SK-N-SH (cell line): ENCODE results near the gene FADD.

Experiments
- CTCF ChIP-seq: fragments of 200-600 bp; sonication (generic); IDR thresholded peaks from 2 replicates; pipeline ENCODE4 v1.6.1; 2017; ENCODE audit warnings: antibody characterized with exemption, mild to moderate bottlenecking, moderate library complexity
- EP300 ChIP-seq, 2 experiments: IDR thresholded peaks; 2 replicates each; pipeline versions ENCODE4 v1.4.0 to v1.6.1; 2012; ENCODE audit warnings: borderline replicate concordance in 1 of 2, low read depth in 1 of 2, low read length in 1 of 2
- GABPA ChIP-seq: IDR thresholded peaks from 2 replicates; pipeline ENCODE4 v1.4.0; 2012; ENCODE audit warnings: low read depth, mild to moderate bottlenecking
- MXI1 ChIP-seq: IDR thresholded peaks from 2 replicates; pipeline ENCODE4 v1.6.1; 2012; ENCODE audit warnings: mild to moderate bottlenecking, low read depth, low read length, improper control_type of control experiment
- POLR2AphosphoS5 ChIP-seq: IDR thresholded peaks from 2 replicates; pipeline ENCODE4 v1.6.1; 2012; ENCODE audit warnings: low read depth, low read length
- RCOR1 ChIP-seq: fragments of 150-350 bp; IDR thresholded peaks from 2 replicates; pipeline ENCODE4 v1.6.1; 2017; ENCODE audit warnings: antibody characterized with exemption, low read length
- SMC3 ChIP-seq: IDR thresholded peaks from 2 replicates; pipeline ENCODE4 v1.6.1; 2012; ENCODE audit warnings: low read depth, low read length, improper control_type of control experiment
- TAF1 ChIP-seq: IDR thresholded peaks from 2 replicates; pipeline ENCODE4 v1.6.1; 2012; ENCODE audit warnings: low read depth, mild to moderate bottlenecking, low read length, moderate library complexity, borderline replicate concordance
- YY1 ChIP-seq: IDR thresholded peaks from 2 replicates; pipeline ENCODE4 v1.4.0; 2012; ENCODE audit warnings: low read depth, mild to moderate bottlenecking
- TF ChIP-seq, protein P1 (sequence below): fragments of 150-350 bp; IDR thresholded peaks from 2 replicates; pipeline ENCODE4 v1.6.1; 2017; ENCODE audit warnings: antibody characterized with exemption, low read length, low read depth, borderline replicate concordance

- no peak for TF ChIP-seq CTCF
- no peak for TF ChIP-seq SMC3
- TF ChIP-seq, protein P1, sequence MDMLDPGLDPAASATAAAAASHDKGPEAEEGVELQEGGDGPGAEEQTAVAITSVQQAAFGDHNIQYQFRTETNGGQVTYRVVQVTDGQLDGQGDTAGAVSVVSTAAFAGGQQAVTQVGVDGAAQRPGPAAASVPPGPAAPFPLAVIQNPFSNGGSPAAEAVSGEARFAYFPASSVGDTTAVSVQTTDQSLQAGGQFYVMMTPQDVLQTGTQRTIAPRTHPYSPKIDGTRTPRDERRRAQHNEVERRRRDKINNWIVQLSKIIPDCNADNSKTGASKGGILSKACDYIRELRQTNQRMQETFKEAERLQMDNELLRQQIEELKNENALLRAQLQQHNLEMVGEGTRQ = no peak
- no peak for TF ChIP-seq POLR2AphosphoS5
- no peak for TF ChIP-seq TAF1
- TF ChIP-seq MXI1 = no peak
- TF ChIP-seq EP300 (IDR thresholded peaks at IDR 0.05; ENCODE audit: borderline replicate concordance in 1 of 2, low read depth in 1 of 2, low read length in 1 of 2) = no peak
- TF ChIP-seq YY1 = no peak
- no peak for TF ChIP-seq RCOR1
- TF ChIP-seq GABPA = no peak
Observed at GRCh38 chr11:70220920-70221319, 17.8 kb downstream of the FADD start.
